GM12874 (cell line): ENCODE results near the gene RAI1.

Experiments used
- TF ChIP-seq, protein P1 (sequence below): IDR thresholded peaks from 2 replicates; pipeline ENCODE4 v1.5.1; 2011; ENCODE audit warnings: low read depth, mild to moderate bottlenecking, control low read depth, low read length, moderate library complexity; ENCODE audit not compliant: insufficient read depth

The RAI1 gene

DNA sequence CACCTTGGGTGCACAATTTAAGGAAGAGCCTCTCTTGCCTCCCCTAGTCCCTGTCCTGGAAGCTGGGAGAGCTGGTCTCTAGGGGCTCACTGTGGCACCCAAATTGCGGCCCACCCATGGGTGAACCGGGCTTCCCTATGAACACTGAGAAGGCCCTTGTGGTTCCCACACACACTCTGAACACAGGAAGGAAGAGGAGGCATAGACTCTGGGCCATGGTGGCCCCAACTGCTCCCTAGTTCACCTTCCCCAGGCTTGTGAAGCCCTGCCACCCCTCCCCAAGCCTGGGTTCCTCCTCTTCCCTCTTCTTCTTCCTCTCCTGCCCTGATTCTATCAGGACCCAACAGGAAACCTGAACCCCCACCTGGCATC lies 145.1 kb downstream of the RAI1 start:
- TF ChIP-seq, protein P1, sequence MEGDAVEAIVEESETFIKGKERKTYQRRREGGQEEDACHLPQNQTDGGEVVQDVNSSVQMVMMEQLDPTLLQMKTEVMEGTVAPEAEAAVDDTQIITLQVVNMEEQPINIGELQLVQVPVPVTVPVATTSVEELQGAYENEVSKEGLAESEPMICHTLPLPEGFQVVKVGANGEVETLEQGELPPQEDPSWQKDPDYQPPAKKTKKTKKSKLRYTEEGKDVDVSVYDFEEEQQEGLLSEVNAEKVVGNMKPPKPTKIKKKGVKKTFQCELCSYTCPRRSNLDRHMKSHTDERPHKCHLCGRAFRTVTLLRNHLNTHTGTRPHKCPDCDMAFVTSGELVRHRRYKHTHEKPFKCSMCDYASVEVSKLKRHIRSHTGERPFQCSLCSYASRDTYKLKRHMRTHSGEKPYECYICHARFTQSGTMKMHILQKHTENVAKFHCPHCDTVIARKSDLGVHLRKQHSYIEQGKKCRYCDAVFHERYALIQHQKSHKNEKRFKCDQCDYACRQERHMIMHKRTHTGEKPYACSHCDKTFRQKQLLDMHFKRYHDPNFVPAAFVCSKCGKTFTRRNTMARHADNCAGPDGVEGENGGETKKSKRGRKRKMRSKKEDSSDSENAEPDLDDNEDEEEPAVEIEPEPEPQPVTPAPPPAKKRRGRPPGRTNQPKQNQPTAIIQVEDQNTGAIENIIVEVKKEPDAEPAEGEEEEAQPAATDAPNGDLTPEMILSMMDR, result no peak

DNA sequence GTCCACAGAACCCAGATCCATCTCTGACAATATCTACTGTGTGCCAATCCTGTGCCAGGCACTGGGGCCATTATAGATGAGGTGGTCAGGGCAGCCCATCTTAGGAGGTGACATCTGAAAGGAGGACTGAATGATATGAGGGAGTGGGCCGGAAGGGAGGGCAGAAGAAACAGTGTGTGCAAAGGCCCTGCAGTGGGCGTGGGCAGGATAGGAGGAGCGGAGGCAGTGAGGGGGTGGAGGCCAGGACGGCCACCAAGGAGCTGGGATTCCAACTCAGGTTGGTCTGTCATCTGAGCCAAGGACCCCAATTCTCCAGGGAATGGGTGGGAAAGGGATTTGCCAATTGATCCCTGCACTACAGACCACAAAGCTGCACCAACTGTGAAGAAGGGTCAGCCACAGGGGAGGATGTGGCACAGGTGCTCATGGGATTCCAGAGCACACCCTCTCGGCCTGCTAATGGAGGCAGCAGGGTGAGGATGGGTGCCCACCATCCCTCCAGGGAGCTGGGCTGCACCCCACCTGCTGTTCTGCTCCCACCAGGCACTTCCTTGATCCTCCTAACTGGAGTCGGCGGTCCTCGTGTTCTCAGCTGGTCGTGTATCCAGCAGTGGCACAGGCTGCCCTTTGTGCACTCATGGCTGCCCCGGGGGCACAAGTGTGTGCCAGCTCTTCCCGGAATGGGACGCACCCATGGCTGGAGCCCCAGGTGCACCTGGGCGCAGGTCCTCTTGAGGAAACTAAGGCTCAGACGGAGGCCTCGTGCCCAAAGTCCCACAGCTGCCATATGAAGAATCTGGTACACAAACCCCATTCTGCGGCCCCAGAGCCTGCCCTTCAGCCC lies 145.9 kb downstream of the RAI1 start:
- TF ChIP-seq, protein P1, result no peak

DNA sequence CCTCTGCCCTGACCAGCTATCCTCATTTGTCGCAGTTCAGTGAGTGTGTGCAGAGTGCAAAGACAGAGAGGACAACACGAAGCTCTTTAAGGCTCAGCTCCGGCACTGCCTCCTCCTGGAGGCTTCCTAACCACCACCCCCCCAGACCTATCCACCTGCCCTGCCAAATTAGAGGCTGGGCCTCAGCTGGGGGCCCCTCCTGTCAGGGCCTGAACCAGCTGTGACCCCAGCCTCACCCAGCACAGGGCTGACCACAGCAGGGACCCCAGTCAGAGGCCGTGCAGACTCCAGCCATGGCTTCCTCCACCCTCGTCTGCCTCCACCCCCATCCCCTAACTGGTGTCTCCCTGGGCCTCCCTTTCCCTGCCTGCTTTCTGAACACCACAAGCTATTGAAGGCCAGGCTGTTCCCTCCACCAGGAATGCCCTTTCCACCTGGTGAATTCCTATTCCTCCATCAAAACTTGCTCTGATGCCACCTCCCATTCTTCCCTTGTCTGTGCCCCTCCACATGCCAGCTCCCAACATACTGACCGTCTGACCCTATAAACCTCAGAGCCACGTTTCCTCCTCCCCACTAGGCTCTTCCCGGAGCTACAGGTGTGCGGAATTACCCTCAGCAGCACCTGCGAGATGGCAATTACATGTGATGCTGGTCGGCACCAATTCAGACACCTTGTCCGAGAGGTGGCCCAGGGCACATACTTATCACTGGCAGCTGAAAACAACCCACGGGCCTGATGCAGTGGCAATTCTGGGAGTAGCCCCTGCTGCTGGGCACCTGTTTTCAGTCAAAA lies 146.8 kb downstream of the RAI1 start:
- TF ChIP-seq, protein P1, result no peak

DNA sequence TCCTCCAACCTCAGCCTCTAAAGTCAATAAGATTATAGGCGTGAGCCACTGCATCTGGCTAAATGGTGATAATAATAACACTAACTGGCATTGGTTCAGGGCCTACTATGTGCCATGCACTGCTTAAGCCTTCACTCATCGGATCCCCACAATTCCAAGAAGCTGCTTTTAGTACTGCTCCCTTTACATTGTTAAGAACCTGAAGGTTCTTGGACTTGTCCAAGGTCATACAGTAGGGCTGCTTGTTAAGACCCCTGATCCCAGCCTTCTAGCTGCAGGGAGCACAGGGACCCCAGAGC lies 149.0 kb downstream of the RAI1 start:
- TF ChIP-seq, protein P1, result no peak

DNA sequence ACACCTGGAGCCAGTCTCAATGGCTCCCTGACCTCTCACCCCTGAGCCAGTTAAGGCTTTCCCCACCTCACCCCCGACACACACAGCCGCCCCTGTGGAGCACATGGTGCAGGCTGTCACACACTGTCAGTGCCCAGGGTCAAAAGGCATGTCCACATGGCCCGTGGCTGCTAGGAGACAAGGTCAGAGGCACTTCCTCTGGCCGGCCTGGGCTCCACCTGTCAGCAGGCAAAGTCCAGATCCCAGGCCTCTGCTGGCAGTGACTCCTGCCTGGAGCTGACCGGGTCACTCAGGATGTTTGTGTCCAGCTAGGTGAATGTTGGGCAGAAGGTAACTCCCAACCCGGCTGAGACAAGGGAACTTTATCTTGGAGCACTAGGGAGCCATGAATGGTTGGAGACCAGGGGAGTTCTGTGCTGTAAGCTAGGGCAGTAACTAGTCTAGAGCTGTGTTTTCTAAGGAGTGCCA lies 149.5 kb downstream of the RAI1 start:
- TF ChIP-seq, protein P1, result no peak

DNA sequence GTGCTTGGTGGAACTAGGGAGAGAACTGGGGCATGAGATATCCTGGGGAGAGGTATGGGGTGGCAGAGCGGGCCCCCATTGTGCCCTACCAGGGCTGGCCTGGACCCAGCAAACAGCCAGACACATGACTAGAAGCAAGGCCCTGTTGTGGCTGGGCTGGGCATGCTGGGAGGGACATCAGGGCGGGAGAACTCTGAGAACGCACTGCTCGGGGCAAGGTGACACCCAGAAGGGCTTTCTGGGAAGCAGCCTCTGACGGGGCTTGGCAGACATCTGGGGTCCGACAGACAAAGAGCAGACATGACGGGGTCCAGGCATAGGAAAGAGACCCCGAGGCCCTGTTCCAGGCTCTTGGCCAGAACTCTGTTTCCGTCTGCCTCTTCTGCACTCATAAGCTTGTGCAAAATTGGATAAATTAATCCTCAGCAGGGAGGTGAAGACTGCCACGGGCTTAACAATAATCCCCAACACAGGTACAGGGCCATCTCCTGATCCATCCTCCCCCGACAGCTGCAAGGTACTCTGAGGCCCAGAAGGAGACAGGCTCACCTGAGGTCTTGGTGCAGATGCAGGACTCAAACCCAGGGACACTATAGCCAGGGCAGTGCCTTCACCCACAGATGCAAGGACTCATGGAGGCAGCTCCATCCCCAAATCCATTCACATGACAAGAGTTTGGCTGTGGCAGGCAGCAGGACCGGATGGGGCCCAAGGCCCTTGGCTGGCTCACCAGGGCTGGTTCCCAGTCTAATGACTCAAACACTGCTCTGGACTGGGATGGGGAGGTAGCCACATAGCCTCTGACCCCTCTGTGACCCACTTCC lies 150.2 kb downstream of the RAI1 start:
- TF ChIP-seq, protein P1, result no peak

DNA sequence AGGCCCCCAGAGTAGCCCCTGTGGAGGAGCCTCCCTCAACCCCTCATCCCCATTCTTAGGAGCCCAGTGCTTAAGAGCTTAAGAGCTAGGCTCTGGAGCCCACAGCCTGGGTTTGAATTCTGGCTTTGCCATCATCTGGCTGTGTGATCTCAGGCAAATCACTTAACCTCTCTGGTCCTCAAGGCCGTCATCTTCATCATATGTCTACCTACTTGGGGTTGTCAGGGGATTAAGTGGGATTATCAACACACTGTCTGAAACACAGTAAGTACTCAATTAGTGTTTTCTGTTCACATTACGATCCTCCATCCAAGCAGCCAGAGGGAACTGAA lies 150.7 kb downstream of the RAI1 start:
- TF ChIP-seq, protein P1, result no peak
